AG04450 (cell line): Measurements from ENCODE around the gene NUDT5. TPM values are rescaled to one million over a fixed set of nuclear protein-coding genes. Genes with fewer than 3 reads are reported as not detected.

Source experiments
- CTCF ChIA-PET: fragments of 300-600, 350-600 bp; formaldehyde crosslinking; extraction: SDS; loops from one replicate; lab custom pipeline; 2022; ENCODE audit warnings: antibody characterized with exemption, inconsistent platforms; lab: Charles Lee
- POLR2A ChIA-PET: fragments of 350-600 bp; formaldehyde crosslinking; extraction: SDS; loops from one replicate; lab custom pipeline; 2021; ENCODE audit warnings: antibody characterized with exemption, inconsistent platforms; lab: Yijun Ruan, JAX
- DNase-seq: peaks from one replicate; pipeline ENCODE4 v3.0.0-alpha.2; 2011; ENCODE audit warnings: low read depth, low spot score
- H3K27ac ChIP-seq: one replicate; pipeline ENCODE4 v1.5.1; 2012; ENCODE audit warnings: low read depth, low read length, control low read depth
- H3K27me3 ChIP-seq: one replicate; pipeline ENCODE4 v1.6.0; 2012; ENCODE audit warnings: low read length; ENCODE audit not compliant: control insufficient read depth, insufficient read depth
- H3K4me3 ChIP-seq: 2 replicates; pipeline ENCODE4 v1.5.1; 2011; ENCODE audit warnings: mild to moderate bottlenecking, low read depth, low read length, control low read depth
- H3K9me3 ChIP-seq: 2 replicates; pipeline ENCODE4 v1.5.1; 2012; ENCODE audit warnings: low read length; ENCODE audit not compliant: control insufficient read depth, insufficient read depth
- polyA plus RNA-seq: library from polyadenylated mRNA; depleted of rRNA; stranded (reverse); fragments of >200 nt; gene quantifications from 2 replicates; pipeline ENCODE4 v1.2.3, GENCODE V29; 2011
- TF ChIP-seq, protein P1 (sequence below): IDR thresholded peaks from 2 replicates; pipeline ENCODE4 v1.5.1; 2011; ENCODE audit warnings: low read depth, low read length, control low read depth, inconsistent platforms

NUDT5 gene
- polyA plus RNA-seq, 1 experiment: 121 TPM

DNA sequence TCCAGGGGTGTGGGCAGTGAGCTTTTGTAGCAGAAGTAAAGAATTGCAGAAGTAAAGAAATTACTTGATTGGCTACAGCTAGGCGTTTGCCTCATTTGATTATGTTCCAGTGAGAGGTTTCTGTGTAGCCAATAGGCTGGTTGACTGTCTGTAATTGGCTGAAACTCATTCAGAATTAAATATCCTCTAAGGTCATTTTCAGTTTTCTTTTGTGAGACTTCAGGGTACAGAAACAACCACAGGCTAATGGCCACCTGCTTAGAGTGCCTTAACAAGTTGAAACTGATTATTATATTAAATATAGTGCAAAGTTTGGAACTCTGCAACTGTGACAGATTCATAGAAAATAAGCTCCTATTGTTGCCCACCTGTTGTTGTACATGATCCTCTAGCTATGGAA is 55.7 kb downstream of the NUDT5 start:
- TF ChIP-seq, protein P1, sequence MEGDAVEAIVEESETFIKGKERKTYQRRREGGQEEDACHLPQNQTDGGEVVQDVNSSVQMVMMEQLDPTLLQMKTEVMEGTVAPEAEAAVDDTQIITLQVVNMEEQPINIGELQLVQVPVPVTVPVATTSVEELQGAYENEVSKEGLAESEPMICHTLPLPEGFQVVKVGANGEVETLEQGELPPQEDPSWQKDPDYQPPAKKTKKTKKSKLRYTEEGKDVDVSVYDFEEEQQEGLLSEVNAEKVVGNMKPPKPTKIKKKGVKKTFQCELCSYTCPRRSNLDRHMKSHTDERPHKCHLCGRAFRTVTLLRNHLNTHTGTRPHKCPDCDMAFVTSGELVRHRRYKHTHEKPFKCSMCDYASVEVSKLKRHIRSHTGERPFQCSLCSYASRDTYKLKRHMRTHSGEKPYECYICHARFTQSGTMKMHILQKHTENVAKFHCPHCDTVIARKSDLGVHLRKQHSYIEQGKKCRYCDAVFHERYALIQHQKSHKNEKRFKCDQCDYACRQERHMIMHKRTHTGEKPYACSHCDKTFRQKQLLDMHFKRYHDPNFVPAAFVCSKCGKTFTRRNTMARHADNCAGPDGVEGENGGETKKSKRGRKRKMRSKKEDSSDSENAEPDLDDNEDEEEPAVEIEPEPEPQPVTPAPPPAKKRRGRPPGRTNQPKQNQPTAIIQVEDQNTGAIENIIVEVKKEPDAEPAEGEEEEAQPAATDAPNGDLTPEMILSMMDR: no peak
- Histone ChIP-seq H3K9me3 (no peaks in the 10 kb centered on the region), H3K27ac (no peak overlapping the region), H3K4me3 (no peak overlapping the region), H3K27me3 (no peaks in the 10 kb centered on the region)
- no peak for DNase-seq
- ChIA-PET CTCF (interaction anchor here (0.6 to 1.7 kb wide), 2 partner anchors 10 to 115 kb away, joined by 4 to 6 read pairs; no protein-coding TSS in a partner anchor), POLR2A (no interaction called here)

DNA sequence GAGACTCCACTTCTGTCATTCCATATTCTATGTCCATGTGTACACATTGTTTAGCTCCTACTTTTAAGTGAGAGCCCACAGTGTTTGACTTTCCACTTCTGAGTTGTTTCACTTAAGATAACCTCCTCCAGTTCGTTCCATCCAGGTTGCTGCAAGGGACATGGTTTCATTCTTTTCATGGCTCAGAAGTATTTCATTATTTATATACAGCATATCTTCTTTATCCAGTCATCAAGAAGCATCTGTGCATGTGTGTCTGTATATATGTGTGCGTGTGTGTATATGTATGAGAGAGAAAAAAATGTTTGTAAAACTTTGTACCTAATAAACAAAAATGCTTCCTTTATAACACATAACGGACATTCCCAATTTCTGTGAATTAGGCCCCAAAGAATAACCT is 60.1 kb downstream of the NUDT5 start:
- no peaks in the 10 kb centered on the region for H3K27me3 ChIP-seq
- no peak overlapping the region for H3K27ac ChIP-seq
- CTCF ChIA-PET: interaction anchor here (0.8 kb wide), 1 partner anchor 79 kb away, joined by 4 read pairs; no protein-coding TSS in a partner anchor
- H3K4me3 ChIP-seq: no peak overlapping the region
- peak; percentile 44 for DNase-seq
- TF ChIP-seq, protein P1: no peak
- no peaks in the 10 kb centered on the region for H3K9me3 ChIP-seq
- POLR2A ChIA-PET: no interaction called here

DNA sequence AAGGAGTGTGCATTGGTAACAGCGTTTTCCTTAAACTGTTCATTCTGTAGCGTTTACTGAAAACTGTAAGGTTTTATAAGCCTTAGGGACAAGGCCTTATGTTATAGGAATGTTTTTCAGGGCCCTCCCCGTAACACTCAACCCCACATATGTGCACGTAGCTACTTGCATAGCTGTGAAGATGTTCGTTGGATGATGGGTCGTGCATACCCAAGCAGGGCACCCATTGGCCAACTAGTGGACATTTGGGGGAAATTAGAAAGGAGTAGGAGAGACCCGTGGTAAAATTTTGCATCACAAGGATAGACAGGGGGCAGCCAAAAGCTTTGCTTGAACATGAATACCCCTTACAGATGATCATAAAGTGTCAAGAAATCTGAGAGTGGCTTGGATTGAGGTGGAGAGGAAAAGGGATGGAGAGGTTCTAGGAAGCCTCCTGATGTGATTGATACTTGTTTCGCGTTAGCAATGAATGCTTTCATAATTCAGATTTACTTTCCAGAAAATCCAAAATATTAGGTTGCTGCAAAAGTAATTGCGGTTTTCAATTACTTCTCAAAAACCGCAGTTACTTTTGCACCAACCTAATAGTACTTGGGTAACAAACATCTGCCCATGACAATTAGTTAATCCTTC is 65.3 kb downstream of the NUDT5 start:
- Histone ChIP-seq H3K27me3 (no peaks in the 10 kb centered on the region), H3K4me3 (peak overlapping the region; percentile 84), H3K9me3 (no peaks in the 10 kb centered on the region), H3K27ac (no peak overlapping the region)
- TF ChIP-seq, protein P1: peak; percentile 68
- ChIA-PET CTCF (interaction anchor here (0.8 to 1.7 kb wide), 4 partner anchors 10 to 85 kb away, joined by 3 to 6 read pairs (median 3); partner anchors contain the start of gene NUDT5), POLR2A (no interaction called here)
- peak; percentile 33 for DNase-seq

DNA sequence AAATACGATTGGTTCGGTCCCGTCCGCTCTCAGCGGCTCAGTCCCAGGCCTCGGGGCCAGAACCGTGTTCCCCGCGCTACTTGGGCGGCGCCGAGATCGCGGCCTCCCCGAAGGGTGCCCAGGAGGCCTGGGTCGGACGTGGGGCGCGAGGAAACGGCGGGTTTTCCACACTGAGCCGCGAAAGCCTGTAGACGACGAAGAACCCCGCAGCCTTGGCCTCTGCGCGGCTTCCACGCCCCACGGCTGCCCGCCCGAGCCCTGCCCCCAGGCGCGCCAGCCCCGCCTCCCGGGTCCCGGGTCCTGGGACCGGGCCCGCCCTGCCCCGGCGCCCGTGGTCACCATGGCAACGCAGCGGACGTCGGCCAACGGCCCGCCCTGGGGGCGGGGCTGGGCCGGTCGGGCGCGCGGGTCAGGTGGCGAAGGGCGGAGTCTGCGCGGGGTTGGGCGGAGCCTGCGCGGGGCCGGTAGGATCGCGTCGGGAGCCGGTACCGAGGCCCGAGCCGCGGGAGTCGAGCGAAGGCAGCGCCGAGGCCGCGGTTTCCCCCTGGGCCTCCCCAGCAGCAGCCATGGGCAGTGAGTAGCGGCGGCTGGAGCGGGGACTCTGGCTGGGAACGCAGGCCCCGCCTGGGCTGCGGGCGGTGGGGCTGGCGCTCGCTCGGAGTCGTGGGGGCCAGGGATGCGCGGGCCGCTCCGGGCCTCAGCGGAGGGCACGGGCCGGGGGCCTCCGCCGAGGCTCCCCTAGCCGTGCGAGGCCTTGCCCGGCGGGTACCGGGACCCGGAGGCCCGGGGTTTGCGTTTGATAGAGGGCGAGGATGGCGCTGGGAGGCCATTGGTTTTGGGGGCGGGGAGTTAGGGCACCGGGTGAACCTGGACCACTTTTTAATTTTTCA is 66.2 kb downstream of the NUDT5 start, which contains the start of gene SEC61A2:
SEC61A2 (plus strand) TSS at position 456 of the 890 bp plus-strand sequence; CDS start at position 567, 111 bp downstream.
- Histone ChIP-seq H3K27me3 (no peaks in the 10 kb centered on the region), H3K27ac (peak within 1 kb of the TSS; percentile 57), H3K9me3 (no peaks in the 10 kb centered on the region), H3K4me3 (peak within 1 kb of the TSS; percentile 84)
- ChIA-PET CTCF (interaction anchor here (0.6 to 1.7 kb wide), 5 partner anchors 11 to 86 kb away, joined by 3 to 6 read pairs (median 3); partner anchors contain the start of gene NUDT5), POLR2A (no interaction called here)
- peak; percentile 66 for DNase-seq
- TF ChIP-seq, protein P1: no peak
